Colonic mucosa (tissue), 4 donors: ENCODE measurements around the gene HMGCS1. TPM values are rescaled to one million over a fixed set of nuclear protein-coding genes. Genes with fewer than 3 reads are reported as not detected.

Experiments
- DNase-seq: peaks from one replicate; pipeline ENCODE4 v3.0.0-alpha.2; 2020
- H3K27ac ChIP-seq: fragments of 200-600 bp; one replicate; pipeline ENCODE4 v1.8.0; 2021
- H3K27me3 ChIP-seq: fragments of 200-600 bp; one replicate; pipeline ENCODE4 v1.8.0; 2021
- H3K36me3 ChIP-seq: fragments of 200-600 bp; one replicate; pipeline ENCODE4 v1.8.0; 2021
- H3K4me1 ChIP-seq: fragments of 200-600 bp; one replicate; pipeline ENCODE4 v1.8.0; 2021; ENCODE audit warnings: mild to moderate bottlenecking
- H3K4me3 ChIP-seq: fragments of 200-600 bp; one replicate; pipeline ENCODE4 v1.8.0; 2021
- H3K9ac ChIP-seq, 2 donors: one replicate each; pipeline ENCODE4 v1.7.0; 2013; ENCODE audit warnings: control low read depth in 2 of 2, low read depth in 2 of 2, low read length in 2 of 2
- H3K9me3 ChIP-seq: fragments of 200-600 bp; one replicate; pipeline ENCODE4 v1.8.0; 2021
- intact Hi-C: fragments of 100-400 bp; cut with DNase I; formaldehyde crosslinking; loops from one replicate; pipeline ENCODE4 v1.14.1; 2022
- total RNA-seq, 2 donors: library from RNA; stranded (reverse); fragmentation: NEBNext Ultra II Directional in 1 of 2; extraction: Animal tissue kit (Norgen Biotek cat#: 25700) in 1 of 2; gene quantifications; one replicate each; pipeline ENCODE4 v1.2.1, GENCODE V29; 2021
- TF ChIP-seq, protein P1 (sequence below): fragments of 200-600 bp; IDR thresholded peaks from one replicate; pipeline ENCODE4 v1.8.0; 2022; ENCODE audit warnings: antibody characterized with exemption, mild to moderate bottlenecking
- donor health status: healthy.
- donor health status: DM: no; HTN: no; CAD: no.
- donor health status: DM: no; HTN: no; CAD: no.

HMGCS1 gene
- total RNA-seq, 2 donors from 2014 or later, result 95.1 to 498 TPM

DNA sequence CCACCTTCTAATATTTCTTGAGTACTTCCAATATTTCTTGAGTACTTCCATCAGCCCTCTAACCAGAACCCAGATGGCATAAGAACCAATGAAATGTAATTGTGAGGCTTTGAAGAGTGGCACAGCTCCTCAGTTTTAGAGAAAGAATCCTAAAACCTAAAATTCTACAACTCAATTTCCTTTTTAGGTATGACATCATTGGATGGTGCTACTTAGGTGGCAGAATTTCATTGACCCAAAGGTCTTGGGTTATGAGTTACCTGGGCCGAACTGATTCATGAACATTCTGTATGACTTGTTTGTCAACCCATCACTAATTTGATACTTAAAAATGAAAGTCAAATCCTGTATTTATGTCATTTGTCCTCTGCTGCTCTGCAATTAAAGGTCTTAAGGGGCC lies 13.1 kb downstream of the HMGCS1 start:
- H3K27me3 ChIP-seq, result no peaks in the 10 kb centered on the region
- H3K36me3 ChIP-seq, result peaks cover 20% of the 10 kb centered on the region
- intact Hi-C loops, result no loop called here
- no peaks in the 10 kb centered on the region for H3K9me3 ChIP-seq
- TF ChIP-seq, protein P1, sequence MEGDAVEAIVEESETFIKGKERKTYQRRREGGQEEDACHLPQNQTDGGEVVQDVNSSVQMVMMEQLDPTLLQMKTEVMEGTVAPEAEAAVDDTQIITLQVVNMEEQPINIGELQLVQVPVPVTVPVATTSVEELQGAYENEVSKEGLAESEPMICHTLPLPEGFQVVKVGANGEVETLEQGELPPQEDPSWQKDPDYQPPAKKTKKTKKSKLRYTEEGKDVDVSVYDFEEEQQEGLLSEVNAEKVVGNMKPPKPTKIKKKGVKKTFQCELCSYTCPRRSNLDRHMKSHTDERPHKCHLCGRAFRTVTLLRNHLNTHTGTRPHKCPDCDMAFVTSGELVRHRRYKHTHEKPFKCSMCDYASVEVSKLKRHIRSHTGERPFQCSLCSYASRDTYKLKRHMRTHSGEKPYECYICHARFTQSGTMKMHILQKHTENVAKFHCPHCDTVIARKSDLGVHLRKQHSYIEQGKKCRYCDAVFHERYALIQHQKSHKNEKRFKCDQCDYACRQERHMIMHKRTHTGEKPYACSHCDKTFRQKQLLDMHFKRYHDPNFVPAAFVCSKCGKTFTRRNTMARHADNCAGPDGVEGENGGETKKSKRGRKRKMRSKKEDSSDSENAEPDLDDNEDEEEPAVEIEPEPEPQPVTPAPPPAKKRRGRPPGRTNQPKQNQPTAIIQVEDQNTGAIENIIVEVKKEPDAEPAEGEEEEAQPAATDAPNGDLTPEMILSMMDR, result no peak
- no peak overlapping the region for H3K27ac ChIP-seq
- no peaks in the 10 kb centered on the region for H3K4me1 ChIP-seq
- DNase-seq, result no peak
- H3K9ac ChIP-seq, result no peak overlapping the region
- H3K4me3 ChIP-seq, result no peak overlapping the region

DNA sequence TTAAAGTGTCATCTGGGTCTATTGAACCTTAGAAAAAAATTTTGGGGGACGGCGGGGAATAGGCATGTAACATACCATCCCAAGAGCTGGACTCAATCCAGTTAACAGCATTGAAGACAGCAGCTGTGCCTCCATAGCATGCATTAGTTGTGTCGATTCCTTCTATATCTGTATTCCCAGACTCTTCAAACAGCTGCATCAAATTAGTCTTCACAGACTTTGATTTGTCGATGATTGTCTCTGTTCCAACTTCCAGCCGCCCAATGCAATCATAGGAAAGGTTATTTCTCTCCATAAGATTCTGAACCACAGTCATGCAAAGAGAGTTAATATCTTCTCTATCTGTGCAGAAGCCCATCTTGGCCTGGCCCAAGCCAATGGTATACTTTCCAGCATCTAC lies 14.8 kb downstream of the HMGCS1 start:
- Histone ChIP-seq H3K4me1 (no peaks in the 10 kb centered on the region), H3K4me3 (no peak overlapping the region), H3K27me3 (no peaks in the 10 kb centered on the region), H3K36me3 (peaks cover 21% of the 10 kb centered on the region), H3K9ac (no peak overlapping the region), H3K9me3 (no peaks in the 10 kb centered on the region), H3K27ac (no peak overlapping the region)
- TF ChIP-seq, protein P1, result no peak
- intact Hi-C loops, result no loop called here
- DNase-seq, result no peak

DNA sequence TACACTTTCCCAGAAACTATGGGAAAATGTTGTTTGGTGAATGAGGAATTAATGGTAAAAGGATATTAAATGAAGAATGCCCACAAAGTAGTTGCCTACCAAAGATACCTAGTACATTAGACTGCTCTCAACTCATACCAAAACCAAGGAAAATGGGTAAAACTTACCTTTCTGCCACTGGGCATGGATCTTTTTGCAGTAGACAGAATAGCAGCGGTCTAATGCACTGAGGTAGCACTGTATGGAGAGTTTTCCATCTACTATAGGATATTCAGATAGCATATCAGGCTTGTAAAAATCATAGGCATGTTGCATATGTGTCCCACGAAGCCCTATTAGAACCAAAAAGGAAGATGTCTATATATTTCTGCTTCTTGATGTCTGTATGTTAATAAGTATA lies 16.4 kb downstream of the HMGCS1 start:
- Histone ChIP-seq H3K4me1 (no peaks in the 10 kb centered on the region), H3K4me3 (no peak overlapping the region), H3K27me3 (no peaks in the 10 kb centered on the region), H3K27ac (no peak overlapping the region), H3K9me3 (no peaks in the 10 kb centered on the region), H3K9ac (no peak overlapping the region), H3K36me3 (peaks cover 32% of the 10 kb centered on the region)
- DNase-seq, result no peak
- intact Hi-C loops, result no loop called here
- TF ChIP-seq, protein P1, result no peak

DNA sequence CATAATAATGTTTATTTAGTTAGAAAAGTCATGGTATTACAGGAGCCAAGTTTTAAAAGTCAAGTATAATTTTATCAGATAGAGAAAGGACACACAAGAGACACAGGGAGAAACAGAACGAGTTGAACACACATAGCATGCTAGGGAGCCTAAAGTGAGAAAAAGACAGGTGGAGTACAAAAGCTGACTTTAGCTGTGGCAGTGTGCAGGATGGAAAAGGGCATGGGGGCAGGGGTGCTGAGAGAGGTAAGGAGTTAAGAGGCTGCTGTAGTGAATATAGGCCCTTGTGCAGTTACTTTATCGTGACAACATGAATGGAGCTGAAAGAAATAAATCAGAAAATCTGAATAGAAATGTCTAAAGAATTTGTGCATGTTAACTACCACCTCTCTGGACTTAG lies 18.0 kb downstream of the HMGCS1 start:
- H3K27me3 ChIP-seq, result no peaks in the 10 kb centered on the region
- intact Hi-C loops, result no loop called here
- no peak overlapping the region for H3K27ac ChIP-seq
- DNase-seq, result no peak
- peaks cover 38% of the 10 kb centered on the region for H3K36me3 ChIP-seq
- H3K4me3 ChIP-seq, result no peak overlapping the region
- no peaks in the 10 kb centered on the region for H3K4me1 ChIP-seq
- H3K9me3 ChIP-seq, result no peaks in the 10 kb centered on the region
- TF ChIP-seq, protein P1, result no peak
- no peak overlapping the region for H3K9ac ChIP-seq

DNA sequence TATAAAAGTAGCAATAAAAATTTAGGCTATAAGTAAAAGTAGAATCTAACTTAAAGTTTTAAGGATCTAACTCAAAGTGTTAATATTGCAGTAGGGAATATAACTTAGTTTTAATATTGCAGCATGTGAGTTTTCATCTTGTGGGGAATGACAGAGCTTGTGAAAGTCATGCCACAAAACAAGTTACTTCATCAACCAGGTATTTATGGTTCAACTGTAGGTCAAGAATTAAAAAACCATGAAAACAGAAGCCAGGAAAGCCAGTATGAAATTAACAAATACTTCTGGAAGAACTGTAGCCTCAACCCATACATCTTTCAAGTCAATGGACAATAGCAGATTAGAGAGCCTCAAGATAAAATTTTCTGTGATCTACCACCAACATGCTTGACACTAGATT lies 19.0 kb downstream of the HMGCS1 start:
- intact Hi-C loops, result no loop called here
- H3K27me3 ChIP-seq, result no peaks in the 10 kb centered on the region
- H3K4me1 ChIP-seq, result no peaks in the 10 kb centered on the region
- peaks cover 38% of the 10 kb centered on the region for H3K36me3 ChIP-seq
- no peak overlapping the region for H3K9ac ChIP-seq
- no peaks in the 10 kb centered on the region for H3K9me3 ChIP-seq
- TF ChIP-seq, protein P1, result no peak
- no peak for DNase-seq
- no peak overlapping the region for H3K4me3 ChIP-seq
- H3K27ac ChIP-seq, result no peak overlapping the region

DNA sequence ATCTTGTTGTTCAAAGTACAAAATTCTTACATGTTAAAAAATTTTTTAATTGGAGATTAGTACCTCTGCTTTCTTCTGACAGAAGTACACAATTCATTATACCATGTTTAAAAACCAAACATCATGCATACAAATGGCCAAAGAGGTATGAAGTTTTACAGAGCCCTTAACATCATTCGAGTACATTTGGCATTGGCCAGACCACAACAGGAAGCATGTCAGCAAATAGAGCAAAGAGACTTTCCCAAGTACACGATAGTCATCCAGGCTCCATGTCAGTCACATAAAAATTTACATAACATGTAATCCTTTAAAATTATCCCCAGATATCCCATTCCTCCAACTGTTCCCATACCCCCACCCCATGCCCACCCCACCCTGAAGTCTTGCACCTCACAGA lies 22.5 kb downstream of the HMGCS1 start:
- Histone ChIP-seq H3K9me3 (no peaks in the 10 kb centered on the region), H3K27me3 (no peaks in the 10 kb centered on the region), H3K36me3 (peaks cover 20% of the 10 kb centered on the region), H3K4me3 (no peak overlapping the region), H3K27ac (no peak overlapping the region), H3K4me1 (no peaks in the 10 kb centered on the region), H3K9ac (no peak overlapping the region)
- TF ChIP-seq, protein P1, result no peak
- DNase-seq, result no peak
- intact Hi-C loops, result no loop called here
